Cardiac fibroblast (primary cell): Measurements from ENCODE around the gene OLFML2B.
A peak's percentile ranks its signal among the peaks of the same experiment; 100 is the strongest.

Experiments
- DNase-seq, 2 donors: peaks; one replicate each; pipeline versions ENCODE4 v3.0.0 to v3.0.0-alpha.2; 2010; ENCODE audit warnings: low read depth in 2 of 2
- H3K4me3 ChIP-seq, 2 donors: replicated peaks in 1 of 2; 1 replicate in 1 of 2; 2 replicates in 1 of 2; pipeline ENCODE4 v1.5.1; 2011; ENCODE audit warnings: low read depth in 2 of 2, low read length in 2 of 2, mild to moderate bottlenecking in 2 of 2, moderate library complexity in 1 of 2
- TF ChIP-seq, protein P1 (sequence below): IDR thresholded peaks from one replicate; pipeline ENCODE4 v1.5.1; 2011; ENCODE audit warnings: low read depth, mild to moderate bottlenecking, low read length, inconsistent platforms

OLFML2B gene

GRCh38 chr1:161954466-161954865, 69.2 kb downstream of the OLFML2B start:
- peak; percentile 21 to 32 for DNase-seq
- TF ChIP-seq, protein P1, sequence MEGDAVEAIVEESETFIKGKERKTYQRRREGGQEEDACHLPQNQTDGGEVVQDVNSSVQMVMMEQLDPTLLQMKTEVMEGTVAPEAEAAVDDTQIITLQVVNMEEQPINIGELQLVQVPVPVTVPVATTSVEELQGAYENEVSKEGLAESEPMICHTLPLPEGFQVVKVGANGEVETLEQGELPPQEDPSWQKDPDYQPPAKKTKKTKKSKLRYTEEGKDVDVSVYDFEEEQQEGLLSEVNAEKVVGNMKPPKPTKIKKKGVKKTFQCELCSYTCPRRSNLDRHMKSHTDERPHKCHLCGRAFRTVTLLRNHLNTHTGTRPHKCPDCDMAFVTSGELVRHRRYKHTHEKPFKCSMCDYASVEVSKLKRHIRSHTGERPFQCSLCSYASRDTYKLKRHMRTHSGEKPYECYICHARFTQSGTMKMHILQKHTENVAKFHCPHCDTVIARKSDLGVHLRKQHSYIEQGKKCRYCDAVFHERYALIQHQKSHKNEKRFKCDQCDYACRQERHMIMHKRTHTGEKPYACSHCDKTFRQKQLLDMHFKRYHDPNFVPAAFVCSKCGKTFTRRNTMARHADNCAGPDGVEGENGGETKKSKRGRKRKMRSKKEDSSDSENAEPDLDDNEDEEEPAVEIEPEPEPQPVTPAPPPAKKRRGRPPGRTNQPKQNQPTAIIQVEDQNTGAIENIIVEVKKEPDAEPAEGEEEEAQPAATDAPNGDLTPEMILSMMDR: no peak
- H3K4me3 ChIP-seq: no peak overlapping the region

DNA sequence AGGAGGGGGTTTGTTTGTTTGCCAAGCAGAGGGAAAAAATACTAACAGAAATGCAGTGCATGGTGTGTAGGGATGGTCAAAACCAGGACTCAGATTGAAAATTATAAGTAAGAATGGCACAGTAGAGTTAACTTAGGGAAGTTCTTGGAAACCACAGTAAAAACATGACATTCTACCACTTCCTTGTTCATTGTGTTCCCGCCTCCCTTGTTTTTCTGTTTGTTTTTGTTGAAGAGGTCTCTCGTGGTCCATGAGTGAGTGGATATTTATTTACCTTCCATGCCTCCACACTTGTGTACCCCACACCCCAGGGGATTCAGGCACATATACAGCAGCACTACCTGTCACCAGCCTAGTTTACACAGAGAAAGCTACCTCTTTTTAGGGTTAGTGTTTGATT, 69.6 kb downstream of the OLFML2B start:
- TF ChIP-seq, protein P1: no peak
- peak in 1 of 2 donors; percentile 18 for DNase-seq
- H3K4me3 ChIP-seq: no peak overlapping the region

DNA sequence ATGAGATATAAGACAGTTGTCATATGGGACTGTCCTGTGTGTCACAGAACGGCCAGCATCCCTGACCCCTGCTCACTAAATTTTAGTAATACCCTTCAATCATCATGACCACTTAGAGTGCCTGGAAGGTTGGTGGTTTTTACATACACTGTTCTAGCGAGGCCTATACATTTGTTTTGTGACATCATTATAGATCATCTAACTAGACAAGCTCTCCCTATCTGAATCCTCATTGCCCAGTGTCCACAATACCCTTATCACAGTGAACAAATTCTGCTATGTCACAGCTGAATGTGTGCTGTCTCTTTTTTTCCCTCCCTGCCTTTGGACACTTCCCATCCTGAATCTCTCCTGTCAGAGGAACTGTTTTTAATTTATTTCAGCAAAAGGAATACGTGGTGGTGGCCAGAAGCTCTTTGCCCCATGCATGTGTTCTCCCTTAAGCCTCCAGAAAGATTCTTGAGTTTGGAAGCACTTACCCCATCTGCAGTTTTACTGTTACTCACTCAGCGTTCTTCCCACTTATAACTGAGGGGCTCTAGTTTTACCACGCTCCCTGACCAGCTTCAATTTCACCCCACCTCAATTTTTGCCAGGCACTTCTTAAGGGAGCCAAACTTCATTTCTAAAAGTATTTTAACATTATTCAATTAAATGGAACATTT, 70.3 kb downstream of the OLFML2B start:
- H3K4me3 ChIP-seq: no peak overlapping the region
- TF ChIP-seq, protein P1: no peak
- no peak for DNase-seq

DNA sequence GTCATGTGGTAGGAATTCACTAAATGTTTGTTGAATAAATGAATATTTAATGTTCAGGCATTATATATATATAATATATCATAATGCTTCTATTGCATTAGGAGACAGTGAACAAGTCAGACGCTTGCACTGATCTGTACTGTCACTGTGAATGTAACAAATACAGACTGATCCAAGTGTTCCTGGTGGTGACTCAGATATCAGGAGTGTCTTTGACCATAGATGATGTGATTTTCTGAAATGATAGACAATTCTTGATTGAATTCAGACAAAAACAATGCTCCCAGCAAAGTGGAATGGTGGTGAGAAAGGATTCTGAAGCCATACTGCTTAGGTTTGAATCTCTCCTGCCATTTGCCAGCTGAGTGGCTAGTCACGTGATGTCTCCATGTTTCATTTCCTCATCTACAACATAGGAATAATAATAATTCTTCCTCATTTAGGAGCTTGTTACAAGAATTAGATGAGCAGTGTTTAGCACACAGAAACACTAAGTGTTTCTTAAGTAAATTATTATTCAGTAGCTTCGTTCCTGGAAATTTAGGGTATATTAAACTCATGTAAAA, 71.0 kb downstream of the OLFML2B start:
- no peak for DNase-seq
- no peak overlapping the region for H3K4me3 ChIP-seq
- TF ChIP-seq, protein P1: no peak

- TF ChIP-seq, protein P1: no peak
- DNase-seq: no peak
- H3K4me3 ChIP-seq: no peak overlapping the region
Observed at GRCh38 chr1:161951646-161952045, 72.0 kb downstream of the OLFML2B start.

GRCh38 chr1:161950377-161950776, 73.3 kb downstream of the OLFML2B start:
- no peak for DNase-seq
- TF ChIP-seq, protein P1: no peak
- no peak overlapping the region for H3K4me3 ChIP-seq
